NCI-H226 (cell line): ENCODE results near the gene TRIO.

Source experiments
- DNase-seq: peaks from one replicate; pipeline ENCODE4 v3.0.0-alpha.2; 2015

The TRIO gene

DNA sequence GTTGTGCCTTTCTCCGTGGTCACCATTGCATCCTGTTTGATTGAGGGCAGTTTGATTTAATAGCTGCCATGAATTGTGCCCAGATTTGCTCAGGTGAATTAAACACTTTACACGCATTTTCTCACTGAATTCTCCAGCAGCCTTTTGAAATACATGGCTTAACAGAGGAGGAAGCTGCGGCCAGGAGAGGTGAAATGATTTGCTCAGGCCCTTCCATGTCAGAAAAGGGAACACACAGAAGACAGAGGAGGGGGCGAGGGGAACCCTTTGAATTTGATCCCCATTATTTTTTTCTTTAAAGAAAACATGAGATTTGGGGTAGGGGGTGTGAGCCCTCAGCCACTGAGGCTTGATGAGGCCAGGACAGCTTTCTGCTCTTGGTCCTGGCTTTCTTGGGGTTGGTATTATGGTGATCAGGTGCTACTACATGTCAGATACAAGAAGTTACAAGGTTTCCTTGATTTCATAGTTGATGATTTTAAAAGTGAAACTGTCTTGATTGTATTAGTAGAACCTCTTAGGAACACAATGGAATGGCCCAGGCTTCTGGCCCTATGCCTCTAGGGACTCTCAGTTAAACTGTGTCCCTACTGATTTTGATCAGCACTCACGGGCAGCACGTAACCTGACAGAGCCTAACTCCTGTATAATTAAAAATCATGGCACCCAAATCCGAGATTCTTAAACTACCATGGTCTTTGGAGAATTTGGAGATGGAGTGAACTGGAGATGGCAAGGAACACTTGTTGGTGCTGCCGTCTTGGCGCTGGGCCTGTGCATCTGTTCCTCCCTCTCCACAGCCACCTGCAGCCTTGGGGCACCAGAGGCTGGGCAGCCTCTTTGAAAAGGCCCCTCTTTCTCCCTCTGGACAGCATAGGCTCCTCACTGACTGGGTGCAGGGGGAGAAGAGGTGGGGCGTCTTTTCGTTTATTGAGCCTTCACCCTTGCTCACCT, 107.9 kb downstream of the TRIO start:
- DNase-seq: no peak

DNA sequence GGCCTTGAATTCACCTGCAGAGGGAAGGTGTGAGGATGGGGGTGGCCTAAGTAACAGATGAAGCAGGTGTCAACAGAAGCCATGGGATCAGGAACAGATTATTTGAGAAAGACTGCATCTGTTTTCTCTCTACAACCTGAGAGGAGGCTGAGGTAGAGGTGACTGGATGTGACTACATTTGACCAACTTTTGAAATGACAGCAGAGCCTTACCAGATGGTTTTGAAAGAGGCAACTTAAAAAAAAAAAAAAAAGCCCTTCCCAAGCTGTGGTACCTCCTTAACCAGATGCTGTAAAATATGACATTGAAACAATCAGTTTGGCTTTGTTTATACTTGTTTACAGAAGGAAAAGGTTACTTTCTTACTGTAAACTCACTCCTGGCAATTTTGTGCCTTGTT, 108.6 kb downstream of the TRIO start:
- no peak for DNase-seq

DNA sequence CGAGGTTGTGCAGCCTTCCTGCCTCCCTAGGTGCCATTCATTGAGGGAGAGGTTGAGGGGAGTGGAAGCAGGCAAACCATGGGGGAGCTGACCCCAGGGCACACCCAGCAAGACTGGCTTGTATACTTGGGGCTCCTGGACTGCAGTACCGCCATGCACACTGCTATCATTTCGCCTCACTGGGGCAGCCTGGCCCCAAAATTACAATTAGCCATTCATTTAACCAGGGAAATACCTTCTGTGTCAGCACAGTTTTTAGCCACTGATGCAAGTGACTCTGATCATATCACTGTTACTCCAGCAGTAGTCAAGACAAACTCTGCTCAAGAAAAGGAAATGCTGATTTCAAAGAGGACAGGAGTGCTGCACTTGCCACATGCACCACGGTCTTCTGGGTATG, 109.7 kb downstream of the TRIO start:
- no peak for DNase-seq

DNA sequence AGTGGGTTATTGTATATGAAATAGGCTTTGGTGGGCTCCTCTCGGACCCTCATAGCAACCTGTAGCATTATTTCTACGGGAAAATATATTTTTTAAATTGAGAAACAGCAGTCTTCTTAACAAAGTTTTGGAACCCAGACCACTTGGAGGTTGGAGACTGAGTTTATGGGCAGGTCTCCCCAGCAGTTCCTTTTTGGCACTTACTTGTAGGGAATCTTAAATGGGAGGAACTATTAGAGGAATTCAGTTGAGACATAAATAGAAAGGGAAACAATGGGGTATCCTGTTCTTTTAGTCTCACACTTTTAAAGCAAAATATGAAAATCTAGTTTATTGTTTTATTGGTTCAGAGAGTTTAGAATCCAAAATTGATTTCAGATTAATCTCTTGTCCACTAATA, 111.5 kb downstream of the TRIO start:
- DNase-seq: no peak

DNA sequence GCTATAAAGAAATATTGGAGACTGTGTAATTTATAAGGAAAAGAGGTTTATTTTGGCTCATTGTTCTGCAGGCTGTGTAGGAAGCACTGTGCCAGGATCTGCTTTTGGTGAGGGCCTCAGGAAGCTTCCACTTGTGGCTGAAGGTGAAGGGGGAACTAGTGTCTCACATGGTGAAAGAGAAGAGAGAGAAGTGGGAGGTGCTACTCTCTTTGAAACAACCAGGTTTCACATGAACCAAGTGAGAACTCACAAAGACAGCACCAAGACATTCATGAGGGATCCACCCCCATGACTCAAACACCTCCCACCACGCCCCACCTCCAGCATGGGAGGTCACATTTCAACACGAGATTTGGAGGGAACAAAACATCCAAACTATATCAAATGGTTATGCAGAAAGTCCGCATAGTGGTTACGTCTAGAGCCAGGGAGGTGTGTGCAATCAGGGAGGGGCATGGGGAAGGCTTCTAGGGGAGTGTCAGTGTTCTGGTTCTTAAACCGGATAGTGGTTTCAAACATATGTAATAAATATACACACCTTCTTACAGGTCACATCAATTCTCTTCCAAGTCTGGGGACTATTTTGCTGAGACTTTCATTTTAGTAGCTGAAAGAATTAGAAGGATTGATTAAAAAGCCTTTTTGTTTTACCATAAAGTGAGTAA, 113.0 kb downstream of the TRIO start:
- DNase-seq: no peak

DNA sequence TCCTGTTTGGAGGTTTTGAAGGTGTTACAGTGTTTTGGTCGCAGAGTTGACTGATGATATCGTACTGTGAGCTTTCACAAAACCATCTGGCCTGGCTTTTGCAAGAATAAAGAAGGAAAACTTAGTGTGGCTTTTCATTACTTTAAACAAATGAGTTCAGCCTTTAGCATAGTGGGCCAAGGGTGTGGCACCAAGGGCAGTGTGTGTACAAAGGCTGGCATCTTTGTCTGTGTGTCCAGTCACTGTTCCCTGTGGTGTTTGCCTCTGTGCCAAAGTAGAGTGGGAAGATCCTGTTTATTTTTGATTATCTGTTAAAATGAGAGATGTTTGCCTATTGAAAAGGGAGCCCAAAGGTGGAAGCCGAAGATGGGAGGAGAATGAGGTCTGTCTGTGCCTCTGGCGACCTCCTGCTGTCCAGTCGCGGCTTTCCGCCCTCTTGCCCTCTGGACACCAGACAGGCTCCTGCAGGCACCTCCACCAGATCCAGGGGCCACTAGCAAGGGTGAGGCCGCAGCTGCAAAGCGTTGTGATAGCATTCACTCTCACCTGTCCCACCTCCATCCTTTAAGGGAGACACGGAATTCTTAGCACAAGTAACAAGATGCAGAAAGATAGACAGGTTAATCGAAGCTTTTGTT, 113.7 kb downstream of the TRIO start:
- DNase-seq: no peak

DNA sequence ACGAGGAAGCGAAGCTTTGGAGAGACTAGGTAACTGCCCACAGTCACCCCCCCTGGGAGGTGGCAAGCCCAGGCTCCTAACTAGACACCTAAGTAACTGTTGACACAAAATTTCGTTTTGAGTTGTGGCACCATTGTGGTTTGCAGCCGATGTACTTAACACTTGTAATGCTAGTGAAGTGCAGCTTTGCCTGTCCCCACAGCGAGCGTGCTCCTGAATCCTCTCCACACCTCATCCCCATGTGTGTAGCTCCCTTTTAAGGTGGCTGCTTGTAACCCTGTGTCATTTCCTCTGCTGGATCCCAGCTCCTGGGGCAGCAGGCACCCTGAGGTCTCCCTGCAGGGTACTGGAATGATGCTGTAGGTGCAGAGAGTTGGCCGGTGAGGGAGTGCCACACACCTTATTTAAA, 114.9 kb downstream of the TRIO start:
- DNase-seq: no peak

DNA sequence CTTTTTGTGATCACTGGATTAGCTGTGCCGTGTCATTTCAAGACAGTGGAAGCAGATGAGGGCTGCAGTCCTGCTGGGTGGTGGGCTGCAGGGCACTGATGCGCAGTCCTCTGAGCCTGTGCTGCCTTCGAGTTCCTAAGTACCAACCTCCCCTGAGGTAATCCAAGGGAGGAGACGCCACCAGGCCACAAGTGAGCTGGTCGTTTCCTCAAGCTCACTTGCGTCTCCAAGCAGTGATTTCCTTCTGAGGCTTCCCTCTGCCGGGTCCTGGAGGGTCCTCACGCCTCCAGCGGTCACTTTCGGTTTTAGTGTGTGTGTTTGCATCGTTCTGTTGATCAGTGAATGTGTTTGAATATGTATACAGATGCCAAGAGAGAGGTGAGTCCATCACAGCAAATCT, 115.7 kb downstream of the TRIO start:
- DNase-seq: no peak

DNA sequence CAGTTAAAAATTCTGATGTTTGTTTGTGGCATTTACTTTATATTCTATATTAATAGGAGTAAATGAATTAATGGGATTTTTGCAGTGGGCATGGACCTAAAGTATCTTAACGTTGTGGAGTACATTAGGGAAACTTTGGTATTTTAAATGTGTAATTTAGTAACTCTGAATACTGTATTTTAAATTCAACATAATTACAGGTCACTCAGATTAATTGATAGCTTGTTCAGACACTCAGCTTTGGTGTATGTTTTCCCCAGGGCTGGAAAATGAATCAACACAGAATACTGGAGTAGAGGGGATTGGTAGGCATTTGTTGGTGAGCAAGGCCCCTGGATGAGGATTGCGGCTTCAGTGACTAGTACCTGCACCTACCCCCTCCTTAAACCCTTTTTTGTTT, 117.5 kb downstream of the TRIO start:
- DNase-seq: no peak

DNA sequence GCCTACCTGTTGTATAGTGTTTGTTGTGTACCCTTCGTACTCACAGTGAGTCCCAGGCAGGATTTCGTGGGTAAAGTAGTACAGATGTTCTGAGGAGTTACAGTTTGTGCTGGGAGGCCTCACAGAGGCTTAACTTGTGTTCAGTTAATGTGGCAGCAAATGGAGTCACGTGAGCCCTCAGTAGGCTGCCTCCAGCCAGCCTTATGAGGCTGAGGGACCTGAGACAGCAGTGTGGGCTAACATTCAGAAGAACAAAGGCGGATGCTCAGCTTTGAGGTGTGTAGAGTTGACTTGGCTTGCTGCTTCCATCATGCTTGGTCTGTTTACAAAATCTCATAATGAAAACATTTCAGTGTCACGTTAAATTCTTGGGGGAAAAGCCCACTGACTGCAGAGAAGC, 118.1 kb downstream of the TRIO start:
- no peak for DNase-seq

DNA sequence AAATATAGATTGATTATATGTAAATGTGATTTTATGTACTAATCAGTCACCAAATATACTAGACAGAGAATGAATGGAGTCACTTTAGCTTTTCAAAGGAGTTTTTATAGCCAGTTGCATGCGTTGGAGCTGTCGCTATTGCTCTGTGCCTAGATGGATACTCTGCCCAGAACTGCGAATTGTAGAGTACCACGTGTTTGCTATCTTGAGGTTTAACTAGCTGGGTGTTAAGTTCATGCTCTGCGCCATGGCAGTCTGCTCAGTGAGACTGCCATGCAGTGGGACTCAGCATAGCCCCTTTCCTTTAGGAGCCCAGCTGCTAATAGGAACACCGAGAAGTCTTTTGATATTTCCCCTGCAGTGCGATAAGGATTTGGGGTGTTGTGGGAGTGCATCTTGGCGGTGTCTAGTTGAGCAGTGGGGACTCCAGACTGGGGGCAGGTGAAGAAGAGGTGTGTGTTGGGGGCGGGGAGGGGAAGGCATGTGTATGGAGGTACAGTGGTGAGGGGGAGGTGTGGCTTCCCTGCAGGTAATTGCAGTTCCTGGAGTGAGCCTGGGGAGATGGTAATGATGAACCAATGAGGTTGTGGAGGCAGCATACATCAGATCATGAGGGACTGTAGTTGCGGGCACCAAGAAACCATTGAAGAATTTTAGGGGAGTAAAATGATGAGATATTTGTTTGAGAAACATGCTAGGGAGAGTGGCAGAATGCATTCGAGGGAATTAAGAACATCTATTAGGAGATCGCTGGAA, 118.9 kb downstream of the TRIO start:
- no peak for DNase-seq

DNA sequence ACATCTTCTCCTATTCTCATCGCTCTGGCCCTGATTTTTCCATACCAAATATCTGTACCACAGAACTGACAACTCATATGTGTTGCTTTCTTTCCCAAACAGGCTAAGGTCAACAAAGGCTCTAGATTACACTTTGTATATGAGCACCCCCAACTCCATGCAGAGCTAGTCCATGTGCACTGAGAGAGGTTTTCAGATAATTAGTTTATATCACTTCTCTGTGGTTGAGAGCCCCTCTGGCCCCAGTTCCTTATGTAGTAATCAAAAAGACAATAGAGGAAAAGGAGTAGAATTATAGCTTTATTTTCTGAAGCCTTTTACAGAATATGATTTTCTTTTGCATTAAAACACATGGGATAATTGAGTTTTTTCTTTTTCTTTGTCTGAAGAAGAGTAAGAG, 120.0 kb downstream of the TRIO start:
- no peak for DNase-seq

DNA sequence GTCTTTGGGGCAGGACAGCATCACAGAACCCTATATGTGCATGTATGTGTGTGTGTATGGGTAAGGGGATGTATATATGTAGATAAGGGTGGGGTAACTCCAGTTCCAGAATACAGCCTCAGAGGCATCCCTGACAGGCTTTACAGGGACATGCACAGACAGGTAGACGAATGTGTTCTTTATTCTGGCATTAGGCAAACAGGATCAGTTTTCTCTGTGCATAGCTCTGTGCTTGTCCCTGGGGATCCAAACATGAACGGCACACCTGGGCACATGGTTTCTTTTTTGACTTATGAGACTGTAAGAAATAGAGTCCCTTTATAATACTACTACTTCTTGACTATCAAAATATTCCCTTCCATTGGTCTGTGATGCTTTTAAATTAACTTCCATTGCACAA, 120.6 kb downstream of the TRIO start:
- no peak for DNase-seq

DNA sequence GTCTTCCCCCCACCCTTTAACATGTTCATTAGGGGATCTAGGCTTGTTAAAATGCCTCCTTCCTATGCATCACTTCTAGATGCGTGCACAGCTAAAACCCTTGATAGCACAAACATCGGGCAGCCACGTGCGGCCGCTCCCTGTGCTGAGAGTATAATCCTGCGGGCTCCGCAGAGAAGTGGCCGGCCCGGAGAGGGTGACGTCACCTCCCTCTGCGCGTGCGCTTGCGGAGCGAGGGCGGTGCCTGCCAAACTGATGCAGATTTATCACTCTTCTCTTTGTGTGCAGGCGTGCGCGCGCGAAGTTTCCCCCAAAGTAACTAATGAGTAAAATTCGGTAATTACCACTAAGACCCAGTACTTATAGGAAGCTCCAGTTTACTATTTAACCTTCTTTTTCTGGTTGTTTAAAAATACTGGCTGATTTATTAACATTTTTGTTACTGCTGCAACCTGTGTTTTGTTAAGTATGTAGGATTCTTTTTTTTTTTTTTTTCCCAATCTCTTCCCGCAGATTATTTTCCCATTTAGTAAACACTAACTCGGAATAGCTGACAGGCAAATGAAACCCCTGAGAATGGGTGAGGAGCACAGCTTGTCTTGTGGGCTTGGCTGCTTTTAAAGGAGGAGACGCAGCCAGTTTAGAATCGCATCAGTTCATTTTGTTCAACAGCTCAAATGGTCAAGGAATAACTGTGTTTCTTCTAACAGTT, 121.6 kb downstream of the TRIO start:
- DNase-seq: peak; percentile 94

DNA sequence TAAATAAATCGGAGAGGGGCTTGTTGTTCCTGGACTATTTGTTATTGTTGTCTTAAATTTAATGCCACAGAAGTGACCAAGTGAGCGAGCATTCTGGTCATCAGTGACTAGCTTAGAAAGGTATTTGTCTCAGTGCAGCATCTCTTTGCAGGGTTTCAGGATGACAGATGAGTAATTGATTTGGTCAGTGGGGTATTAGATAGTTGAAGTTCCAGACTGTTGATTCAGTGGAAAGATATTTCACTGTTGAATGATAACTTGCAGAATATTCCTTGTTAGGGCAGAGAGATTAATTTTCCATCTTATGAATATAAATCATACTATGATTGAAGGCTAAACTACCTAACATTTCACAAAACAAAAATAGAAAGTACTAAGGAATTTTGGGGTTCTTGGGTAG, 122.4 kb downstream of the TRIO start:
- peak; percentile 89 for DNase-seq

DNA sequence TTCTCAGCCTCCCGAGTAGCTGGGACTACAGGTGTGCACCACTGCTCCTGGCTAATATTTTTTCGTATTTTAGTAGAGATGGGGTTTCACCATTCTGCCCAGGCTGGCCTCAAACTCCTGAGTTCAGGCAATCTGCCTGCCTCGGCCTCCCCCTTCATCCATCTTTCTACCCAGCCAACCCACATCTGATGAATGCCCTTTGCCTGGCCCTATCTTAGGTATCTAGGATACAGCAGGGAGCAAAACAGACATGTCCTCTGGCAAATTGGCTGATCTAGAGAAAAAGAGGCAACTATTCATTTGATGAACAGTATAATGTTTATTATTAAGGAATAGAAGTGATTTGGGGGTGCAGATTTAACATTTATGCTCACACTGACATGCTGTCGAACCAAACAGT, 123.0 kb downstream of the TRIO start:
- peak; percentile 71 for DNase-seq

DNA sequence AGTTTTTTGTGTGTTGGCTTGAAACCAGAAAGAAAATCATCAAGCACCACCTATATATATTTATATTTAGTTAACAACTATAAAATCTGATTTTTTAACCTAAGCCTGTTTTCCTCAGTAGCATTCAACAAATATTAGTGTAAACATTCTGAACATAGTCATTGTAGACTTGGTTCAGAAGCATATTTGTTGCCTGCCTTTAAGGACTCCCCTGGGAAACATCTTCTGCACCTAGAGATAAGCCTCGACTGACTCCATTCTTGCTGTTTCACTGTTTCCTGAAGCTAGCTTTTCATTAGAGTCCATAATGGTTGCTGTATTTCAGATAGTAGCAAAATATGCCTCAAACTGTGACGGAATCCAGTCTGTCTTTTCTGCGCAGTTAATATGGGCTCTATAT, 123.5 kb downstream of the TRIO start:
- DNase-seq: no peak

DNA sequence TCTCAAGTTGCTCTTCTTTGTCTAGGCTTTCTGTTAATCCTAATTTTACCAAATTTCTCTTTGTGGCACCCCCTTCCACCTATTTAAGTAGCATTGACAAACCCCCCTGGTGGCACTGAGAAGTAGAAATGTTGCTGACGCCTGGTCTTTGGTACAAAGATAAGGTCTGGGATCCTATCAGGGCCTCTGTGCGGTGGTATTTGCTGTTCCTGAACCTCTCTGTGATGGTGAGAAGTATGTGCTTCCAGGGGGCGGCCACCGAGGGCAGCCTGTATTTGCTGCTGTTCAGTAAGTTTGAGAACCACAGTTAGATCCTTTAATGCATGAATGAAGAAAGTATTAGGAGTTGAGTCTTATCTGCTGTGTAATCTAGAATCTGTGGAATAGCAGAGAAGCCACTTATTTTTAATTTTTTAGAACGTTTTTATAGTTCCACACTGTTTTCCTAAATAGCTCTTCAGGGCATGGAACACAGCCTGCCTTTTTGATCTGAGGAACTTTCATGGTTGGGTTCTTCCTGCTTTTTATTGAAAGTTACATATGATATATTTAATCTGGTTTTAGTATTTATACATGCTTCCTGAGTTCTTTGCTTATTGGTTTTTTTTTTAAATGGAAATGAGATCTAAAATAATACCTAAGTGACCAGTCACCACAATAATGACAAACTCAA, 124.2 kb downstream of the TRIO start:
- no peak for DNase-seq

DNA sequence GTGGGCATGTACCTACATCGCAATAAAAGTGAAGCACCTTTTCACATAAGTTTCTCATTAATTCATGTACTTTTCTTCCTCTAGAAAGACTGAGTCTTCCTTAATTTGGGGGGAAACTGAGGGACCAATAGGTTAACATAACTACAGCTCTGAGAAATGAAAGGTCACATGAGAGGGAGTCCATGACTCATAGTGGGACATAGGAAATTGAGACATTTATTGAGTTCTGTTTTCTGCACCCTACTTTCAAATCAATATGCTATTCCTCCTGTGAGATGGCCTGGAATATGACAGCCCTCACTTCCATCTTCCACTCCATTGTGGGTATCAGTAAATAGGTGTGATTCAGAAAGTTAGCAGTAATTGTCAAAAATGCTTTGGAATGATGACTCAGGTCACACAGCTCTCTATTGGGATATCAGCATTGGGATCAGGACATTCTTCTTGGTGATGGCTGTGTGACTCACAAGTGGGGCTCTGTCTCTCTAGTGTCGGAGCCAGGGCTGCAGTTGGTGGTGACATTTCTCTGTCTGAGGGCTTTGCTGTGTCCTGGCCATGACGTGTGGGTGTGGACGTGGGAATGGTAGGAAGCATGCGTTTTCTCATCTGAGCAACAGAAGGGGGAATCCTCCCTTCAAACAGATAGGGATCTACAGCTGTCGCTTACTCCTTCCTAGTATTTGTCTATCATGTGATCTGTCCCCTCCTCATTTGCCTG, 125.0 kb downstream of the TRIO start:
- DNase-seq: peak; percentile 58

DNA sequence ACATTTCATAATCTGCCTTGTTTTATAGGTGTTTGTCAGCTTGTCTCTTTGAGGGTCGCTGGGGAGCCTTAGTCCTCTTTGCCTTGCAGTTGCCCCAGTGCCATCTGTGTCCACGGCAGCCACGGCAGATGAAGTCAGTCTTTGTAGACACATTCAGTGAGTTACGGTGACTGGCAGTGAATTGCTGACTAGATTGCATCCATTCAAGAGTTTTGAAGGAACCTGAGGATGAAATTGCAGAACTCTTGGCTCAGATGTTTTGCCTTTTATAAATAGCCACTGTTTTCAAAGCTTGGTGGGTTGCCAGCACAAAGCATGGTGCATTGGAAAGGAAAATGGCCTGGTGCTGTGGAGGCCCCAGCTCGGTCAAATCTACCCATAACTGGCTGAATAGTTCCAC, 125.6 kb downstream of the TRIO start:
- no peak for DNase-seq

DNA sequence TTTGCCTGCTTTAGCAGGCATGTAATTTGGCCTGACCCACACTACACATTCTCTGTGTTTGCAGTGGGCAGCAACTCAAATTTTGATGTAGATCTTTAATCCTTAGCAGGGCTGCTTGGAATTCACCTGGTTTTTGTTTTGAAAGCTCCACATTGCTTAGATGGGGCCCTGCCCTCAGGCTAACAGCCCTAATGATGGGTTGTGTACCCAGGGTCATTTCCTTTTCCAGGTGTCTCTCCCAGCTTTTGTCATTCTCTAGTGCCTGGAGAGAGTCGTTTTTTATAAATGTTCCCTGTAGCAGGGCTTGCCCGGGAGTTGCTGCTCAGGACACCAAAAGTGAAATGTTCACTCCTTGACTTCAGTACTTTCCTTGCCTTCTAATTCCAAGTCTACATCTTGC, 126.3 kb downstream of the TRIO start:
- no peak for DNase-seq
